ENCODE measurements around the gene UBE2Q2.

The UBE2Q2 gene

GRCh38 chr15:75928680-75929608 is 85.7 kb downstream of the UBE2Q2 start:
- no peak for DNase-seq

- DNase-seq, result no peak
Observed at GRCh38 chr15:75929799-75930565, 86.7 kb downstream of the UBE2Q2 start.

DNA sequence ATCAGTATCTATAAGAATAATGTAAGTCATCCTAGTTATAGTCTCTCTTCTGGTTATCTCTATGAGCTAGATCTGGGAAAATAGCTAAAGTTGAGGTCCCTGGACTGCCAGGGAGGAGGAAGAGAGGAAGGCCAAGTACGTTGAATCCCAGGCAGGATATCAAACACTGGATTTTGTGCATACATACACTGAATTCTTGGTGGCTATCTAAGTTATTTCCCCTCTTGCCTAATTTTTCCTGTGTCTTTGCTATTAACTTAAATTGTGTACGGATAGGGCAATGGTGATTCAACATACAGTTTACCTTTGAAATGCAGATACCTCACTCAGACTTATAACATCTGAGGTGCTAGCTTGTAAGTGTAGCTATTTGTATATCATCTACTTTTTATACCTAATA is 87.6 kb downstream of the UBE2Q2 start:
- DNase-seq, result no peak

DNA sequence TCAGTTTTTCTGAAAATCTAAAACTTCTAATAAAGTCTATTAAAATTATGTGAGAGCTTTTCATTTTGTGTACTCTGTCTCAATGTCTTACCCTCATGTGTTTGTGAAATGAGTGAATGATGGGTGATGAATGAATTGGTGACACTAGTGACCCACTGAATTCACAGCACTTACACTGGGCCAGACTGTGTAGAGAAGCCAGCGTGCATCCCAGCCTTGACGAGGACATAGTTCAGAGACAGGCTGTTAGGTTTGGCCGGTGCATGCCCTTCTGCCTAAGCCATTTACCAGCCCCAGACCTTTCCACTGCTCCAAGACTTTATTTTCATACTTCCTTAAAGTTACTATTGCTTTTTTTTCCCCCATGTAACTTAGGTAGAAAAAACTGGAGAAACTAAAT is 99.2 kb downstream of the UBE2Q2 start:
- no peak for DNase-seq

GRCh38 chr15:75943246-75943645 is 100.0 kb downstream of the UBE2Q2 start:
- DNase-seq, result no peak

DNA sequence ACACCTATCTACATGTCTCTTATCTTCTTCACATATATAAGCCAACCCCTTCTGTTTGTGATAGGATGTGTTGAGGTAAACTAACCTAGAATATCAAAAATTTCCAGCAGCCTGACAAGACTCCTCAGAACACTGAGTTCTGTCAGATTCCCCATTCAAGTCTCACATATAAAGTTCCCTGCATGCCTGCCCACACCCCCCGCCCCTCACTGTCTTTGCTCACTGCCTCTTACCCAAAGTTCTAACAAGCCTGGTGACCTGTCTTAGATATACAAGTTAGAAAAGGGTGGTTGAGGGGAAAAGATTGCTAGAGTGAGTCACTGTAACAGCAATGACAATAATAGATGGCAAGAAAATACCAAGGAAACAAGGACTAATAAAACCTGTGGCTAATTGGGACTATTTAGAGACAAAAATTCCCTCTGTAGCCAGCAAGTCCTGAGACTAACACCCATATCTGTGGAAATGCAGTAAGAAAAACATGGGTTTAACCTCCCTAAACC is 100.5 kb downstream of the UBE2Q2 start:
- DNase-seq, result no peak

- DNase-seq, result no peak
Observed at GRCh38 chr15:75945953-75946352, 102.7 kb downstream of the UBE2Q2 start.

GRCh38 chr15:75947092-75947491 is 103.8 kb downstream of the UBE2Q2 start:
- no peak for DNase-seq

GRCh38 chr15:75948761-75949296 is 105.6 kb downstream of the UBE2Q2 start:
- no peak for DNase-seq

Measured in midbrain (tissue), 1 donor.